ENCODE results near the gene MUC2.

The MUC2 gene

DNA sequence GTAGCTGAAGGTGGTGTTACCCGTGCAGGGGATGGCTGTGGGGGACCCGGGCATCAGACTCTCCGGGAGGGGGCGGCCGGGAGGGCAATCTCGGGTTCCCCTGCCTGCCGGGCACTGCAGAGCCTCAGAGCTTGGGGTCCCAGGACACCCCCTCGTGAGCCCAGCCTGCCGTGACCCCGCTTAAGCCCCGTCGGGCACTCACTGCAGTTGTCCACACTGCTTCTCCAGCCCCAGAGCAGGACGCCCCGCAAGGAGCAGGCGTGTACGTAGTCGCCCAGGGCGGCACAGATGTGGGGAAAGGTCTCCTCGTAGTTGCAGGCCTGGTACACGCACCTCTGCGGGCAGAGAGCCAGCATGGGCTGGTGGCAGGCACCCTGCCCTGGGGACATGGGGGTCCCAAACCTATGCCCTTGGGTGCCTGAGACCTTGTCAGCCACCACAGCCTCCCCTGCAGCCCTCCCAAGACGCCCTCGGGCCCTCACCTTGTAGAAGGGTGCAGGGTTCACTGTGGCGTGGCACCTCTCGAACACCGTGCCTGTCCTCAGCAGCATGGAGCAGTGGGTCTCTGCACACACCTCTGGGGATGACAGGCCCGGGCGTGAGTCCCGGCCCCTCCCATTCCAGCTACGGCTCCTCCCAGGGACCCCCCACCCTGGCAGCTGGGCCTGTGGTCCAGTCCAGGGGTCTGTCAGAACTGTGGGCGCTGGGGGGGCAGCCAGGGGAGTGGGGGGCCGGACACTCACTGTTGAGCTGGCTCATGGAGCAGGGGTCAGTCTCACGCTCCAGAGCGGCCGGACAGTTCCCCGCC is 47.0 kb upstream of the MUC2 start:
- Histone ChIP-seq H3K4ac (ENCODE audit: low read depth, low read length) (no peak overlapping the region), H3K27me3 (ENCODE audit: insufficient read depth, low read length) (no peaks in the 10 kb centered on the region), H3K9me3 (ENCODE audit: insufficient read depth, low read depth, low read length) (peaks cover 10% of the 10 kb centered on the region), H4K8ac (ENCODE audit: low read depth, low read length) (no peak overlapping the region), H2BK120ac (ENCODE audit: insufficient read depth, low read length, poor library complexity) (no peak overlapping the region), H4K12ac (ENCODE audit: low read depth, low read length) (no peak overlapping the region), H3K4me2 (ENCODE audit: low read length) (no peak overlapping the region), H2AK5ac (ENCODE audit: low read length) (no peak overlapping the region), H4K91ac (ENCODE audit: low read depth, low read length) (no peak overlapping the region), H3K4me1 (ENCODE audit: control insufficient read depth in 1 of 2, insufficient read depth in 2 of 2, low read length in 2 of 2) (no peaks in the 10 kb centered on the region), H2BK5ac (ENCODE audit: low read depth, low read length, poor library complexity) (no peak overlapping the region), H3K79me2 (ENCODE audit: control insufficient read depth, insufficient read depth, low read length, poor library complexity) (no peaks in the 10 kb centered on the region), H2BK12ac (ENCODE audit: low read length) (no peak overlapping the region), H3K14ac (ENCODE audit: low read length) (no peak overlapping the region), H2AFZ (ENCODE audit: insufficient read depth, low read length, poor library complexity) (no peak overlapping the region), H3K27ac (ENCODE audit: low read depth, low read length) (no peak overlapping the region), H3K23ac (ENCODE audit: low read length) (no peak overlapping the region), H3K18ac (ENCODE audit: low read length) (no peak overlapping the region), H3K36me3 (ENCODE audit: control insufficient read depth in 1 of 2, insufficient read depth in 2 of 2, low read length in 2 of 2) (peaks cover 0 to 2% of the 10 kb centered on the region in 2 experiments), H3K79me1 (ENCODE audit: low read length) (no peaks in the 10 kb centered on the region), H3K9ac (ENCODE audit: low read length) (no peak overlapping the region), H3K4me3 (ENCODE audit: low read depth, low read length) (no peak overlapping the region)
- DNase-seq, result no peak
- whole genome bisulfite sequencing (ENCODE audit: extremely low coverage, insufficient coverage, insufficient read length), result no CpG with 5 or more reads among the region's 36 CpGs

DNA sequence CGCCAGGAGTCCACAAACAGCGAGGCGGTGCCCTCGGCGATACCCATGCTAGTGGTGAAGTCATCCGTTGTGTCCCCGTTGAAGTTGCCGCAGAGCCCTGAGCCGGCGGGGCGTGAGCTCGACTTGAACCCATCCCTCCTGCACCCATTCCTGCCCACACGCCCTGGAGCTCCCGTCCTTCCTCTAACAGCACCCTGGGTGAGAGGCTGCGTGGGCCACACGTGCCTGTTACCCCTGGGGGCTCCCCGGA is 46.5 kb upstream of the MUC2 start:
- Histone ChIP-seq H2BK120ac (ENCODE audit: insufficient read depth, low read length, poor library complexity) (no peak overlapping the region), H3K27me3 (ENCODE audit: insufficient read depth, low read length) (no peaks in the 10 kb centered on the region), H3K79me2 (ENCODE audit: control insufficient read depth, insufficient read depth, low read length, poor library complexity) (no peaks in the 10 kb centered on the region), H3K9ac (ENCODE audit: low read length) (no peak overlapping the region), H4K91ac (ENCODE audit: low read depth, low read length) (no peak overlapping the region), H3K9me3 (ENCODE audit: insufficient read depth, low read depth, low read length) (peaks cover 10% of the 10 kb centered on the region), H2AFZ (ENCODE audit: insufficient read depth, low read length, poor library complexity) (no peak overlapping the region), H2BK5ac (ENCODE audit: low read depth, low read length, poor library complexity) (no peak overlapping the region), H3K4ac (ENCODE audit: low read depth, low read length) (no peak overlapping the region), H3K4me1 (ENCODE audit: control insufficient read depth in 1 of 2, insufficient read depth in 2 of 2, low read length in 2 of 2) (no peaks in the 10 kb centered on the region), H3K36me3 (ENCODE audit: control insufficient read depth in 1 of 2, insufficient read depth in 2 of 2, low read length in 2 of 2) (peaks cover 0 to 2% of the 10 kb centered on the region in 2 experiments), H3K23ac (ENCODE audit: low read length) (no peak overlapping the region), H4K12ac (ENCODE audit: low read depth, low read length) (no peak overlapping the region), H3K27ac (ENCODE audit: low read depth, low read length) (no peak overlapping the region), H3K4me2 (ENCODE audit: low read length) (no peak overlapping the region), H2BK12ac (ENCODE audit: low read length) (no peak overlapping the region), H2AK5ac (ENCODE audit: low read length) (no peak overlapping the region), H3K18ac (ENCODE audit: low read length) (no peak overlapping the region), H3K14ac (ENCODE audit: low read length) (no peak overlapping the region), H3K4me3 (ENCODE audit: low read depth, low read length) (no peak overlapping the region), H4K8ac (ENCODE audit: low read depth, low read length) (no peak overlapping the region), H3K79me1 (ENCODE audit: low read length) (no peaks in the 10 kb centered on the region)
- peak in 1 of 2 donors; percentile 20 for DNase-seq
- WGBS (ENCODE audit: extremely low coverage, insufficient coverage, insufficient read length), result no CpG with 5 or more reads among the region's 17 CpGs

DNA sequence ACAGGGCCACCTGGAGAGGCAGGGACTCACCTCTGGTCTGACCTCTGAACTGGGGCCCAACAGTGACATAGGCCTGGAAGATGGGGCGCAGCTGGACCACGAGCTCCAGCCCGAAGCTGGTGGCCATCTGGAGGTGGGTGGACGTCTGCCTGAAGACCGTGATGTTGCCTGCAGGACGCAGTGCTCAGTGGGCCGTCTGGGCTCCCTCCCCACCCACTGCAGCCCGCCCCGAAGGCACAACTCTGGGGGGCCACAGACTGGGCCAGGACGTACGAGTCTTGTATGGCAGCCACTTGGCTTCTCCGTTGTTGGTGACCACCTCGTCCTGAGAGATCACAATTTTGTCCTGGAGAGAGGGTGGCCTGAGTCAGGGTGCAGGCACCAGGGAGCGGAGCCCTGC is 46.1 kb upstream of the MUC2 start:
- Histone ChIP-seq H3K4me1 (ENCODE audit: control insufficient read depth in 1 of 2, insufficient read depth in 2 of 2, low read length in 2 of 2) (no peaks in the 10 kb centered on the region), H3K18ac (ENCODE audit: low read length) (no peak overlapping the region), H3K27me3 (ENCODE audit: insufficient read depth, low read length) (no peaks in the 10 kb centered on the region), H3K4ac (ENCODE audit: low read depth, low read length) (no peak overlapping the region), H3K4me3 (ENCODE audit: low read depth, low read length) (no peak overlapping the region), H3K9me3 (ENCODE audit: insufficient read depth, low read depth, low read length) (peaks cover 10% of the 10 kb centered on the region), H3K36me3 (ENCODE audit: control insufficient read depth in 1 of 2, insufficient read depth in 2 of 2, low read length in 2 of 2) (peaks cover 0 to 2% of the 10 kb centered on the region in 2 experiments), H2BK120ac (ENCODE audit: insufficient read depth, low read length, poor library complexity) (no peak overlapping the region), H3K14ac (ENCODE audit: low read length) (no peak overlapping the region), H2AFZ (ENCODE audit: insufficient read depth, low read length, poor library complexity) (no peak overlapping the region), H3K4me2 (ENCODE audit: low read length) (no peak overlapping the region), H3K23ac (ENCODE audit: low read length) (no peak overlapping the region), H2BK5ac (ENCODE audit: low read depth, low read length, poor library complexity) (no peak overlapping the region), H3K79me1 (ENCODE audit: low read length) (no peaks in the 10 kb centered on the region), H3K9ac (ENCODE audit: low read length) (no peak overlapping the region), H4K12ac (ENCODE audit: low read depth, low read length) (no peak overlapping the region), H3K79me2 (ENCODE audit: control insufficient read depth, insufficient read depth, low read length, poor library complexity) (no peaks in the 10 kb centered on the region), H4K91ac (ENCODE audit: low read depth, low read length) (no peak overlapping the region), H4K8ac (ENCODE audit: low read depth, low read length) (no peak overlapping the region), H3K27ac (ENCODE audit: low read depth, low read length) (no peak overlapping the region), H2AK5ac (ENCODE audit: low read length) (no peak overlapping the region), H2BK12ac (ENCODE audit: low read length) (no peak overlapping the region)
- DNase-seq, result no peak
- no CpG with 5 or more reads among the region's 14 CpGs for WGBS (ENCODE audit: extremely low coverage, insufficient coverage, insufficient read length)

DNA sequence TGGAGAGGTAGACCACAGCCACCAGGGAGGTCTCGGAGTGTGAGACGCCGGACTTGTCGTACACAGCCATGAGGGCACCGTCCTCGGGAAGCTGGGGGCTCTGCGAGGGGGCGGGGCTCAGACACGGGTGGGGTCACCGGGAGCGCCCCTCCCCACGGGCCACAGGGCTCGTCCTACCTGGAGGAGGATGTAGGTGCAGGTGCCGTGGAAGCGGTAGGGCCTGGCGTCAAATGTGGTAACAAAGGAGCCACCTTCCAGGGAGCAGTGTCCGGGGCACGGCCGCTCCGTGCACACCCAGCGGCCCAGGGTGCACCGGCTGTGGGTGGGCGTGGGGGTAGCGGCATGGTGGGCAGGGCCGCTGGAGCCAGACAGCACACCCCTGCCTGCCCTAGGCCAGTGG is 45.6 kb upstream of the MUC2 start:
- no peak overlapping the region for H3K4ac ChIP-seq (ENCODE audit: low read depth, low read length)
- no peak overlapping the region for H3K4me3 ChIP-seq (ENCODE audit: low read depth, low read length)
- H3K27ac ChIP-seq (ENCODE audit: low read depth, low read length), result no peak overlapping the region
- DNase-seq, result no peak
- H3K14ac ChIP-seq (ENCODE audit: low read length), result no peak overlapping the region
- H2BK12ac ChIP-seq (ENCODE audit: low read length), result no peak overlapping the region
- WGBS (ENCODE audit: extremely low coverage, insufficient coverage, insufficient read length), result no CpG with 5 or more reads among the region's 25 CpGs
- H3K4me1 ChIP-seq (ENCODE audit: control insufficient read depth in 1 of 2, insufficient read depth in 2 of 2, low read length in 2 of 2), result no peaks in the 10 kb centered on the region
- peaks cover 0 to 2% of the 10 kb centered on the region in 2 experiments for H3K36me3 ChIP-seq (ENCODE audit: control insufficient read depth in 1 of 2, insufficient read depth in 2 of 2, low read length in 2 of 2)
- H3K18ac ChIP-seq (ENCODE audit: low read length), result no peak overlapping the region
- H3K9me3 ChIP-seq (ENCODE audit: insufficient read depth, low read depth, low read length), result peaks cover 10% of the 10 kb centered on the region
- H3K4me2 ChIP-seq (ENCODE audit: low read length), result no peak overlapping the region
- no peak overlapping the region for H2BK5ac ChIP-seq (ENCODE audit: low read depth, low read length, poor library complexity)
- no peak overlapping the region for H2BK120ac ChIP-seq (ENCODE audit: insufficient read depth, low read length, poor library complexity)
- H4K8ac ChIP-seq (ENCODE audit: low read depth, low read length), result no peak overlapping the region
- no peaks in the 10 kb centered on the region for H3K79me1 ChIP-seq (ENCODE audit: low read length)
- H3K9ac ChIP-seq (ENCODE audit: low read length), result no peak overlapping the region
- no peak overlapping the region for H2AK5ac ChIP-seq (ENCODE audit: low read length)
- H3K27me3 ChIP-seq (ENCODE audit: insufficient read depth, low read length), result no peaks in the 10 kb centered on the region
- H3K79me2 ChIP-seq (ENCODE audit: control insufficient read depth, insufficient read depth, low read length, poor library complexity), result no peaks in the 10 kb centered on the region
- no peak overlapping the region for H2AFZ ChIP-seq (ENCODE audit: insufficient read depth, low read length, poor library complexity)
- no peak overlapping the region for H4K12ac ChIP-seq (ENCODE audit: low read depth, low read length)
- H3K23ac ChIP-seq (ENCODE audit: low read length), result no peak overlapping the region
- H4K91ac ChIP-seq (ENCODE audit: low read depth, low read length), result no peak overlapping the region
